Measurements from ENCODE around the gene IFI30.

Gene IFI30

DNA sequence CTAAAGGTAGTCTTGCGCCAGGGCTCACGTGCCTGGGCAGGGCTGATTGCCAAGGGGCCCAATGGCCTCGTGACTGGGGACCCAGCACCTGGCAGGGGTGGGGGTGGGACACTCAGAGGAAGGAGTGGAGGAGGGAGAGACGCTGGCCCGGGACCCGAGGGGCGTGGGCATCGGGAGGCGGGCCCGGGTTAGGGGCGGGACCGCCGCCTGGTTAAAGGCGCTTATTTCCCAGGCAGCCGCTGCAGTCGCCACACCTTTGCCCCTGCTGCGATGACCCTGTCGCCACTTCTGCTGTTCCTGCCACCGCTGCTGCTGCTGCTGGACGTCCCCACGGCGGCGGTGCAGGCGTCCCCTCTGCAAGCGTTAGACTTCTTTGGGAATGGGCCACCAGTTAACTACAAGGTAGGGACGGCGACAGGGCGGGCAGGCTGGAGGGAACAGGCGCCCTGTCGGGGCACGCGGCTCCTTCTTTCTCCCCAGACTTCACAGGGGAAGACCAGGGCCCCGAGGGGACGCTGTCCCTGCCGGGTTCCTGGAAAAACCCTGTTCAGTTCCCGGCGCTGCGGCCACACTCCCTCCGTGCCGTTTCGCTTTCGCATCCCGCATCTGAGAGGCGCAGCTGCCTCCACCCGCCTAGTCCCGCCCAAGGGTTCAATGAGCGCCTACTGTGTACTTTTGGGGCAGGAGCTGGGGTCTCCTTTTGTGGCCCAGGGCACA, at the start of gene IFI30:
TSS of gene IFI30 (plus strand) at position 242 of the 717 bp plus-strand sequence. CDS start at position 271, 29 bp downstream.
- TF ChIP-seq, protein P1, sequence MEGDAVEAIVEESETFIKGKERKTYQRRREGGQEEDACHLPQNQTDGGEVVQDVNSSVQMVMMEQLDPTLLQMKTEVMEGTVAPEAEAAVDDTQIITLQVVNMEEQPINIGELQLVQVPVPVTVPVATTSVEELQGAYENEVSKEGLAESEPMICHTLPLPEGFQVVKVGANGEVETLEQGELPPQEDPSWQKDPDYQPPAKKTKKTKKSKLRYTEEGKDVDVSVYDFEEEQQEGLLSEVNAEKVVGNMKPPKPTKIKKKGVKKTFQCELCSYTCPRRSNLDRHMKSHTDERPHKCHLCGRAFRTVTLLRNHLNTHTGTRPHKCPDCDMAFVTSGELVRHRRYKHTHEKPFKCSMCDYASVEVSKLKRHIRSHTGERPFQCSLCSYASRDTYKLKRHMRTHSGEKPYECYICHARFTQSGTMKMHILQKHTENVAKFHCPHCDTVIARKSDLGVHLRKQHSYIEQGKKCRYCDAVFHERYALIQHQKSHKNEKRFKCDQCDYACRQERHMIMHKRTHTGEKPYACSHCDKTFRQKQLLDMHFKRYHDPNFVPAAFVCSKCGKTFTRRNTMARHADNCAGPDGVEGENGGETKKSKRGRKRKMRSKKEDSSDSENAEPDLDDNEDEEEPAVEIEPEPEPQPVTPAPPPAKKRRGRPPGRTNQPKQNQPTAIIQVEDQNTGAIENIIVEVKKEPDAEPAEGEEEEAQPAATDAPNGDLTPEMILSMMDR (IDR thresholded peaks at IDR 0.05; ENCODE audit: insufficient read depth, low read depth, low read length, missing control alignments): no peak
- peak within 1 kb of the TSS; percentile 65 for H3K4me3 ChIP-seq (ENCODE audit: low read length)
- DNase-seq (ENCODE audit: low read depth): peak; percentile 41

DNA sequence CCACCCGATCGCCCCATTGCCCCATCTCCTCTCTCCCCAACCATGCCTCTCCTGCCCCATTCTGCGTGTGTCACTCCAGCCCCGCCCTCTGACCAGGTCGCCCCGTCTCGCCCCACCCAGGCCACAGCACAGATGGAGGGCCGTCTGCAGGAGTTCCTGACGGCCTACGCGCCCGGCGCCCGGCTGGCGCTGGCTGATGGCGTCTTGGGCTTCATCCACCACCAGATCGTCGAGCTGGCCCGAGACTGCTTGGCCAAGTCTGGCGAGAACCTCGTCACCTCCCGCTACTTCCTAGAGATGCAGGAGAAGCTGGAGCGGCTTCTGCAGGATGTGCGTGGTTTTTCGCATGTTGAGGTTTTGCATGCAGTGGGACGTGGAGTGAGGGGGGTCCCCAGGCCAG, 49.8 kb upstream of the IFI30 start:
- TF ChIP-seq, protein P1 (IDR thresholded peaks at IDR 0.05; ENCODE audit: insufficient read depth, low read depth, low read length, missing control alignments): no peak
- DNase-seq (ENCODE audit: low read depth): no peak
- H3K4me3 ChIP-seq (ENCODE audit: low read length): no peak overlapping the region

DNA sequence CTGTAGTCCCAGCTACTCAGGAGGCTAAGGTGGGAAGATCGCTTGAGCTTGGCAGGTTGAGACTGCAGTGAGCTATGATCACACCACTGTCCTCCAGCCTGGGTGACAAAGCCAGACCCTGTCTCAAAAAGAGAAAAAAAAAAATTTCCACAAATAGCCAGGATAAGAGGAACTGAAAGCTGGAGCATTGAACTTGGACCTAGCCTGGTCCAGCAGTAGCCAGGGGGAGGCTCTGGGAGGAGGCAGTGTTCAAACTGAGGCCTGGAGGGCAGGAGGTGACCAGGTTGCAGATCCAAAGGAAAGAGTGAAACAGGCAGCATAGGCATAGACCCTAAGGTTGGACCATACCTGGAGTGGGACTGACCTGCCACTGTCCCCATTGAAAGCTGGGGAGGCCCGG, 47.5 kb upstream of the IFI30 start:
- no peak overlapping the region for H3K4me3 ChIP-seq (ENCODE audit: low read length)
- DNase-seq (ENCODE audit: low read depth): no peak
- TF ChIP-seq, protein P1 (IDR thresholded peaks at IDR 0.05; ENCODE audit: insufficient read depth, low read depth, low read length, missing control alignments): no peak

DNA sequence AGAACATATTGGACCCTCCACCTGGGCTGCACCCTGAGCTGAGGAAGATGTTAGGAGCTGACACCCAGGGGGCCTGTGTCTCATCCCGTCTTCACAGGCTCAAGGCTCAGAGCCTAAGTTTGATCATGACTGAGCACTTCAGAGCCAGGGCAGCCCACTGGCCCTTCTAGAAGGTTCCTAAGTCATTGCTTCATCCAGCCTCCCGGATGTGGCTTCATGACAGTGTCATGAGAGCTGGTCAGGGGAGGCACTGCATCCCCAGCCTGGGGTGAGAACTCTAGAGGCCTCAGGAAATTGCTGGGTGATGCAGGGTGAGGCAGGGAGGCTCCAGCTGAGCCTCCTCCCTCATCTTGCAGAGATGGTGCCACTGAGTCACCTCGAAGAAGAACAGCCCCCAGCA, 45.6 kb upstream of the IFI30 start:
- TF ChIP-seq, protein P1 (IDR thresholded peaks at IDR 0.05; ENCODE audit: insufficient read depth, low read depth, low read length, missing control alignments): no peak
- no peak for DNase-seq (ENCODE audit: low read depth)
- no peak overlapping the region for H3K4me3 ChIP-seq (ENCODE audit: low read length)

DNA sequence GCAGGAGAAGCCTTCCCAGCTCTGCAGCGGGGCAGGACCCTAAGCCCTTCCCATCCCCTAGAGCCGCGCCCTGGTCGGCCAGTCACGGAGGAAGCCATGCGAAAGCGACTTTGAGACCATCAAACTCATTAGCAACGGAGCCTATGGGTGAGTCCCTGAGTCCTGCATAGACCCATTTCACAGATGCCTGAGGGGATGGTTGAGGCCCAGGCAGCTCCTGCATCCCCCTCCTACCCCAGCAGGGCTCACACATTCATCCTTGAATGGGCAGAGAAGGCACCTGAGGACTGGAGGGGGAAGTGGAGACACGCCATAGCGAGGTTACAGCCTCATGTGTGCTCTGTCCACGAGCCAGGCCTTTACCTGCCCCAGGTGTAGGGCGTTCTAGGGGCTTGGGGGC, 44.8 kb upstream of the IFI30 start:
- no peak overlapping the region for H3K4me3 ChIP-seq (ENCODE audit: low read length)
- DNase-seq (ENCODE audit: low read depth): no peak
- TF ChIP-seq, protein P1 (IDR thresholded peaks at IDR 0.05; ENCODE audit: insufficient read depth, low read depth, low read length, missing control alignments): no peak

DNA sequence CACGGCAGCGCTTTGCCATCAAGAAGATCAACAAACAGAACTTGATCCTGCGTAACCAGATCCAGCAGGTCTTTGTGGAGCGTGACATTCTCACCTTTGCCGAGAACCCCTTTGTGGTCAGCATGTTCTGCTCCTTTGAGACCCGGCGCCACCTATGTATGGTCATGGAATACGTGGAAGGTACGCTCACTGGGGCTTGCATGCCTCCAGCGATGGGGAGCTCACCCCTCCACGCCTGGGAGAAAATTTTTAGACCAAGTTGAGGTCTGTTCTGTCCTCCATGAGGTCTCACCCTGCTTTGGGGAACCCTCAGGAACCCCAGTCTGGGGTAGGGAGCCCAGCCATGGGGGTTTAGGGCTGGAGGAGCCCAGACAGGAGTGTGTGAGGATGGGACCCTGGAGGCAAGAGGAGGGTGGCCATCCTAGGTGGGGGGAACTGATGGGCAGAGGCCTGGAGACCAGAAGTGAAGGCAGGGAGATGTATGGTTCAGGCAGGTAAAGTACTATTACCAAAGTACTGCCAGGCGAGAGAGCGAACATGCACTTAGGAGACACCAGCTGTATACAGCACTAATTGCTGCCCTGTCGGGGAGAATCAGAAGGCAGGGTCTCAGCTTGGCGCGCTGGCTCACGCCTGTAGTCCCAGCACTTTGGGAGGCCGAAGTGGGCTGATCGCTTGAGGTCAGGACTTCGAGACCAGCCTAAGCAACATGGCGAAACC, 42.9 kb upstream of the IFI30 start:
- H3K4me3 ChIP-seq (ENCODE audit: low read length): no peak overlapping the region
- DNase-seq (ENCODE audit: low read depth): no peak
- TF ChIP-seq, protein P1 (IDR thresholded peaks at IDR 0.05; ENCODE audit: insufficient read depth, low read depth, low read length, missing control alignments): no peak

Measured in epithelial cell of esophagus (primary cell).